Measurements from ENCODE around the gene PSAPL1. TPM values are rescaled to one million over a fixed set of nuclear protein-coding genes. Genes with fewer than 3 reads are reported as not detected.

The PSAPL1 gene
- total and polyA plus RNA-seq, 2 of the 8 experiments (the other 6 are each of a cell fraction or from before 2014, with no cell fraction given) = 0.03 TPM; not detected in 1

DNA sequence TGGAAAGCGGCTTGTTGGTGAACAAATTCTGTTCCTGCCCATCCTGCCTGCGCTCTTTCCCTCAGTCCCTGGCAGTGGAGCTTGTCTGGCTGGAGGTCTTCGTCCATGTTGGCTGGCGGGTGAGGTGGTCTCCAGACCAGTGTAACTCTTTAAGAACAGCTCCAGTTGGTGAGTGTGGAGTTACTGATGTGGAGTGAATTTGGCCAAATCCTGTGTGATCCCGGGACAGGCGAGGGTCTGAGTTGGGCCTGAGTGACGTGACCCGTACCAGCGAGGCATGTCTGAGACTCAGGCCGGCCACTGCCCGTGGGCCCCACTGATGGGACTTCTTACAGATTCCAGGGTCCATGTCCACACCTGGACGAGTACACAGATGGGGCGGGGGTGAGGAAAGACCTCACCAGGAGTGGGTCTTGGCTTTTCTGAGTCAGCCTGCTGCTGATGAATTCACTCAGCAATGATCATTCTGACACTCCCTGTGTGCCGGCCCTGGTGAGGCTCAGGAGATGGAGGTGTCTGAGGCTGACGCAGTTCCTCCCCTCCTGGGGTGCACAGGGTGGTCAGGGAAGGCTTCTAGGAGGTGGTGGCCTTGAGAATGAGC is 45.5 kb downstream of the PSAPL1 start:
- H3K27ac ChIP-seq (ENCODE audit: low read depth, low read length) = no peak overlapping the region
- peak in 1 of 2 experiments; percentile 38 for DNase-seq (ENCODE audit: low read depth in 1 of 2, low spot score in 2 of 2)
- H2BK120ac ChIP-seq (replicated peaks; ENCODE audit: low read depth, low read length) = no peak overlapping the region
- no peak overlapping the region for H2BK5ac ChIP-seq (ENCODE audit: low read depth, low read length)
- no peaks in the 10 kb centered on the region for H3K9me3 ChIP-seq (ENCODE audit: insufficient read depth in 2 of 2, low read depth in 1 of 2, low read length in 1 of 2)
- ChIA-PET CTCF (ENCODE audit: partially characterized antibody) (interaction anchor here (0.6 to 1.2 kb wide), 2 partner anchors 8 to 166 kb away, joined by 3 read pairs; no protein-coding TSS in a partner anchor), POLR2A (ENCODE audit: partially characterized antibody) (interaction anchor here (0.6 kb wide), 1 partner anchor 480 kb away, joined by 4 read pairs; the partner anchor contains the start of gene TBC1D14)
- H4K91ac ChIP-seq (replicated peaks; ENCODE audit: insufficient read length, low read length) = no peak overlapping the region
- peaks cover 0 to 4% of the 10 kb centered on the region in 2 experiments for H4K20me1 ChIP-seq (replicated peaks in 1 of 2; ENCODE audit: control insufficient read depth in 1 of 2, insufficient read depth in 2 of 2, low read length in 2 of 2)
- H3K79me1 ChIP-seq (ENCODE audit: low read depth, low read length) = no peaks in the 10 kb centered on the region
- H2AK5ac ChIP-seq (ENCODE audit: low read depth, low read length) = no peak overlapping the region
- no peak overlapping the region for H3K4ac ChIP-seq (replicated peaks; ENCODE audit: insufficient read length, low read depth, low read length)
- no peak overlapping the region for H2AFZ ChIP-seq (ENCODE audit: low read length)
- H4K8ac ChIP-seq (ENCODE audit: extremely low read depth, insufficient read depth, low read length) = no peak overlapping the region
- H3K23me2 ChIP-seq (ENCODE audit: low read depth, low read length) = 0 out of 2 replicates have a peak, but pooled peaks cover 2% of the 10 kb centered on the region
- H3K14ac ChIP-seq (ENCODE audit: insufficient read length) = no peak overlapping the region
- no peak overlapping the region for H2BK15ac ChIP-seq (ENCODE audit: low read length)
- H3K18ac ChIP-seq (ENCODE audit: extremely low read depth, low read length) = peak overlapping the region; percentile 32; the same call in 1 of the 2 replicates
- H3K56ac ChIP-seq (replicated peaks; ENCODE audit: insufficient read length, low read depth, low read length) = no peak overlapping the region
- H3K27me3 ChIP-seq (replicated peaks in 1 of 4; ENCODE audit: control insufficient read depth in 3 of 4, extremely low read depth in 1 of 4, insufficient read depth in 3 of 4, low read length in 3 of 4) = no peaks in the 10 kb centered on the region
- H2BK12ac ChIP-seq (ENCODE audit: low read depth, low read length) = no peak overlapping the region
- no peak overlapping the region for H3K4me3 ChIP-seq (ENCODE audit: extremely low read depth in 1 of 4, insufficient read depth in 2 of 4, low read depth in 3 of 4, low read length in 4 of 4)
- no peaks in the 10 kb centered on the region for H3K36me3 ChIP-seq (ENCODE audit: control insufficient read depth in 2 of 4, insufficient read depth in 4 of 4, low read length in 3 of 4)
- no peaks in the 10 kb centered on the region for H3K79me2 ChIP-seq (ENCODE audit: control insufficient read depth in 1 of 2, insufficient read depth in 2 of 2, low read length in 2 of 2)
- no peak overlapping the region for H3K23ac ChIP-seq (ENCODE audit: insufficient read length)
- H3K4me2 ChIP-seq (ENCODE audit: insufficient read depth in 1 of 2, low read depth in 2 of 2, low read length in 2 of 2) = no peak overlapping the region
- WGBS, 2 experiments (ENCODE audit: extremely low coverage in 1 of 2, insufficient coverage in 1 of 2, insufficient read length in 1 of 2, insufficient replicate concordance in 2 of 2, low coverage in 1 of 2, low lambda C conversion rate in 2 of 2, missing lambda C conversion rate in 1 of 2) = 90% methylated on average over 12 of the region's 15 CpGs; no CpG with 5 or more reads in 1 of the 2 experiments
- no peak overlapping the region for H4K5ac ChIP-seq (ENCODE audit: insufficient read length, low read depth, low read length)
- H3K4me1 ChIP-seq (replicated peaks in 1 of 4; ENCODE audit: control insufficient read depth in 3 of 4, insufficient read depth in 4 of 4, low read length in 3 of 4) = no peaks in the 10 kb centered on the region
- FAIRE-seq = no peak
- no peak overlapping the region for H3K9ac ChIP-seq (replicated peaks in 1 of 4; ENCODE audit: extremely low read depth in 1 of 4, low read depth in 3 of 4, low read length in 3 of 4)
- H2BK20ac ChIP-seq (ENCODE audit: low read length) = no peak overlapping the region
- TF ChIP-seq JUND (IDR thresholded peaks at IDR 0.05; ENCODE audit: low read length) (no peak), GTF2F1 (IDR thresholded peaks at IDR 0.05; ENCODE audit: borderline replicate concordance, low read depth, low read length) (no peak), SP2 (IDR thresholded peaks at IDR 0.05; ENCODE audit: low read length) (no peak), EP300 (IDR thresholded peaks at IDR 0.05; ENCODE audit: borderline replicate concordance in 1 of 2, low read depth in 2 of 2, low read length in 2 of 2) (no peak), RNF2 (IDR thresholded peaks at IDR 0.05; ENCODE audit: borderline replicate concordance, low read depth, low read length, missing control alignments, poor library complexity, severe bottlenecking) (no peak)
- TF ChIP-seq, protein P1, sequence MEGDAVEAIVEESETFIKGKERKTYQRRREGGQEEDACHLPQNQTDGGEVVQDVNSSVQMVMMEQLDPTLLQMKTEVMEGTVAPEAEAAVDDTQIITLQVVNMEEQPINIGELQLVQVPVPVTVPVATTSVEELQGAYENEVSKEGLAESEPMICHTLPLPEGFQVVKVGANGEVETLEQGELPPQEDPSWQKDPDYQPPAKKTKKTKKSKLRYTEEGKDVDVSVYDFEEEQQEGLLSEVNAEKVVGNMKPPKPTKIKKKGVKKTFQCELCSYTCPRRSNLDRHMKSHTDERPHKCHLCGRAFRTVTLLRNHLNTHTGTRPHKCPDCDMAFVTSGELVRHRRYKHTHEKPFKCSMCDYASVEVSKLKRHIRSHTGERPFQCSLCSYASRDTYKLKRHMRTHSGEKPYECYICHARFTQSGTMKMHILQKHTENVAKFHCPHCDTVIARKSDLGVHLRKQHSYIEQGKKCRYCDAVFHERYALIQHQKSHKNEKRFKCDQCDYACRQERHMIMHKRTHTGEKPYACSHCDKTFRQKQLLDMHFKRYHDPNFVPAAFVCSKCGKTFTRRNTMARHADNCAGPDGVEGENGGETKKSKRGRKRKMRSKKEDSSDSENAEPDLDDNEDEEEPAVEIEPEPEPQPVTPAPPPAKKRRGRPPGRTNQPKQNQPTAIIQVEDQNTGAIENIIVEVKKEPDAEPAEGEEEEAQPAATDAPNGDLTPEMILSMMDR (IDR thresholded peaks at IDR 0.05; ENCODE audit: control extremely low read depth in 1 of 3, insufficient read depth in 1 of 3, low read depth in 1 of 3, low read length in 3 of 3) = no peak
- TF ChIP-seq, protein P2, sequence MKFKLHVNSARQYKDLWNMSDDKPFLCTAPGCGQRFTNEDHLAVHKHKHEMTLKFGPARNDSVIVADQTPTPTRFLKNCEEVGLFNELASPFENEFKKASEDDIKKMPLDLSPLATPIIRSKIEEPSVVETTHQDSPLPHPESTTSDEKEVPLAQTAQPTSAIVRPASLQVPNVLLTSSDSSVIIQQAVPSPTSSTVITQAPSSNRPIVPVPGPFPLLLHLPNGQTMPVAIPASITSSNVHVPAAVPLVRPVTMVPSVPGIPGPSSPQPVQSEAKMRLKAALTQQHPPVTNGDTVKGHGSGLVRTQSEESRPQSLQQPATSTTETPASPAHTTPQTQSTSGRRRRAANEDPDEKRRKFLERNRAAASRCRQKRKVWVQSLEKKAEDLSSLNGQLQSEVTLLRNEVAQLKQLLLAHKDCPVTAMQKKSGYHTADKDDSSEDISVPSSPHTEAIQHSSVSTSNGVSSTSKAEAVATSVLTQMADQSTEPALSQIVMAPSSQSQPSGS (IDR thresholded peaks at IDR 0.05; ENCODE audit: low read length) = no peak

Measured in H1 (cell line).